Glutamatergic neuron (in vitro differentiated cells): ENCODE results near the gene PLEKHA7. TPM values are rescaled to one million over a fixed set of nuclear protein-coding genes. Genes with fewer than 3 reads are reported as not detected.

Experiments used
- DNase-seq: peaks from one replicate; pipeline ENCODE4 v3.0.0; 2022
- H3K27ac Mint-ChIP-seq: one replicate; pipeline ENCODE4 v1.8.0; 2020; ENCODE audit warnings: mild to moderate bottlenecking, mixed read lengths, inconsistent platforms; ENCODE audit not compliant: unreplicated experiment
- H3K27me3 Mint-ChIP-seq: one replicate; pipeline ENCODE4 v1.8.0; 2020; ENCODE audit warnings: mild to moderate bottlenecking, moderate library complexity, mixed read lengths, inconsistent platforms; ENCODE audit not compliant: unreplicated experiment
- H3K36me3 Mint-ChIP-seq: one replicate; pipeline ENCODE4 v1.8.0; 2020; ENCODE audit warnings: mild to moderate bottlenecking, mixed read lengths, inconsistent platforms; ENCODE audit not compliant: unreplicated experiment
- H3K4me1 Mint-ChIP-seq: one replicate; pipeline ENCODE4 v1.8.0; 2020; ENCODE audit warnings: mild to moderate bottlenecking, low read depth, mixed read lengths, inconsistent platforms; ENCODE audit not compliant: unreplicated experiment
- H3K4me3 Mint-ChIP-seq: one replicate; pipeline ENCODE4 v1.8.0; 2020; ENCODE audit warnings: mild to moderate bottlenecking, mixed read lengths, inconsistent platforms; ENCODE audit not compliant: unreplicated experiment
- H3K9me3 Mint-ChIP-seq: one replicate; pipeline ENCODE4 v1.8.0; 2020; ENCODE audit warnings: mild to moderate bottlenecking, moderate library complexity, mixed read lengths, inconsistent platforms; ENCODE audit not compliant: unreplicated experiment
- CTCF ChIP-seq: fragments of 200-600 bp; sonication (generic); IDR thresholded peaks from one replicate; pipeline ENCODE4 v1.5.0; 2021; ENCODE audit not compliant: partially characterized antibody, unreplicated experiment
- total RNA-seq: library from RNA; stranded (reverse); fragmentation: NEBNext Ultra II Directional; extraction: Animal tissue kit (Norgen Biotek cat#: 25700); gene quantifications from one replicate; pipeline ENCODE4 v1.2.1, GENCODE V29; 2021; ENCODE audit not compliant: unreplicated experiment

PLEKHA7 gene
- total RNA-seq, 1 donor from 2014 or later: 5.7 TPM

GRCh38 chr11:16987205-16987568 lies 27.0 kb downstream of the PLEKHA7 start:
- Mint-ChIP-seq H3K4me3 (no peak overlapping the region), H3K27me3 (peaks cover 5% of the 10 kb centered on the region), H3K4me1 (peaks cover 1% of the 10 kb centered on the region), H3K9me3 (no peaks in the 10 kb centered on the region), H3K27ac (no peak overlapping the region), H3K36me3 (no peaks in the 10 kb centered on the region)
- no peak for DNase-seq
- no peak for TF ChIP-seq CTCF

- Mint-ChIP-seq H3K27ac (no peak overlapping the region), H3K27me3 (peaks cover 5% of the 10 kb centered on the region), H3K4me3 (no peak overlapping the region), H3K9me3 (no peaks in the 10 kb centered on the region), H3K4me1 (peaks cover 1% of the 10 kb centered on the region), H3K36me3 (no peaks in the 10 kb centered on the region)
- DNase-seq: no peak
- no peak for TF ChIP-seq CTCF
Measured at GRCh38 chr11:16986434-16987204, 27.6 kb downstream of the PLEKHA7 start.

- Mint-ChIP-seq H3K4me1 (peaks cover 5% of the 10 kb centered on the region), H3K27ac (no peak overlapping the region)
Measured at GRCh38 chr11:16985297-16985696, 28.9 kb downstream of the PLEKHA7 start.

GRCh38 chr11:16984229-16984628 lies 30.0 kb downstream of the PLEKHA7 start:
- H3K9me3 Mint-ChIP-seq: no peaks in the 10 kb centered on the region
- H3K27ac Mint-ChIP-seq: no peak overlapping the region
- H3K27me3 Mint-ChIP-seq: peaks cover 5% of the 10 kb centered on the region
- TF ChIP-seq CTCF: no peak
- H3K4me1 Mint-ChIP-seq: peaks cover 5% of the 10 kb centered on the region
- no peak for DNase-seq
- H3K4me3 Mint-ChIP-seq: no peak overlapping the region
- H3K36me3 Mint-ChIP-seq: no peaks in the 10 kb centered on the region

More at GRCh38 chr11:16985297-16985696, 28.9 kb downstream of the PLEKHA7 start:
- H3K36me3 Mint-ChIP-seq: no peaks in the 10 kb centered on the region
- no peak for TF ChIP-seq CTCF
- H3K4me3 Mint-ChIP-seq: no peak overlapping the region
- H3K9me3 Mint-ChIP-seq: no peaks in the 10 kb centered on the region
- H3K27me3 Mint-ChIP-seq: peaks cover 5% of the 10 kb centered on the region
- no peak for DNase-seq

GRCh38 chr11:16982809-16983208 lies 31.4 kb downstream of the PLEKHA7 start:
- H3K4me3 Mint-ChIP-seq: no peak overlapping the region

More at GRCh38 chr11:16982809-16983208, 31.4 kb downstream of the PLEKHA7 start:
- Mint-ChIP-seq H3K4me1 (peaks cover 5% of the 10 kb centered on the region), H3K27ac (no peak overlapping the region), H3K9me3 (no peaks in the 10 kb centered on the region), H3K27me3 (peaks cover 2% of the 10 kb centered on the region), H3K36me3 (no peaks in the 10 kb centered on the region)
- no peak for TF ChIP-seq CTCF
- no peak for DNase-seq
